ENCODE data around the gene SLC17A9.

SLC17A9 gene

GRCh38 chr20:62963614-62964397 is 11.3 kb downstream of the SLC17A9 start:
- peaks cover 7% of the 10 kb centered on the region for H3K36me3 Mint-ChIP-seq (ENCODE audit: low read depth)
- no peak overlapping the region for H3K27ac Mint-ChIP-seq
- H3K27me3 Mint-ChIP-seq: no peaks in the 10 kb centered on the region
- H3K4me1 Mint-ChIP-seq (ENCODE audit: low read depth): peaks cover 11% of the 10 kb centered on the region
- no peaks in the 10 kb centered on the region for H3K9me3 Mint-ChIP-seq
- no peak overlapping the region for H3K4me3 Mint-ChIP-seq

- H3K4me3 Mint-ChIP-seq: no peak overlapping the region
- peaks cover 4% of the 10 kb centered on the region for H3K4me1 Mint-ChIP-seq (ENCODE audit: low read depth)
- peaks cover 7% of the 10 kb centered on the region for H3K36me3 Mint-ChIP-seq (ENCODE audit: low read depth)
- no peaks in the 10 kb centered on the region for H3K27me3 Mint-ChIP-seq
- H3K27ac Mint-ChIP-seq: no peak overlapping the region
- H3K9me3 Mint-ChIP-seq: no peaks in the 10 kb centered on the region
Observed at GRCh38 chr20:62964700-62965099, 12.2 kb downstream of the SLC17A9 start.

- H3K36me3 Mint-ChIP-seq (ENCODE audit: low read depth): peaks cover 3% of the 10 kb centered on the region
- no peak overlapping the region for H3K4me3 Mint-ChIP-seq
- H3K27ac Mint-ChIP-seq: no peak overlapping the region
- H3K27me3 Mint-ChIP-seq: no peaks in the 10 kb centered on the region
- no peaks in the 10 kb centered on the region for H3K9me3 Mint-ChIP-seq
- H3K4me1 Mint-ChIP-seq (ENCODE audit: low read depth): no peaks in the 10 kb centered on the region
Observed at GRCh38 chr20:62965363-62965771, 12.9 kb downstream of the SLC17A9 start.

GRCh38 chr20:62966212-62967148 is 14.0 kb downstream of the SLC17A9 start:
- Mint-ChIP-seq H3K4me1 (ENCODE audit: low read depth) (peaks cover under 1% of the 10 kb centered on the region), H3K27me3 (peaks cover 3% of the 10 kb centered on the region), H3K36me3 (ENCODE audit: low read depth) (peaks cover 3% of the 10 kb centered on the region), H3K4me3 (no peak overlapping the region), H3K27ac (no peak overlapping the region), H3K9me3 (no peaks in the 10 kb centered on the region)

GRCh38 chr20:62967149-62967501 is 14.6 kb downstream of the SLC17A9 start:
- no peaks in the 10 kb centered on the region for H3K9me3 Mint-ChIP-seq
- H3K27ac Mint-ChIP-seq: no peak overlapping the region
- H3K27me3 Mint-ChIP-seq: peaks cover 10% of the 10 kb centered on the region
- H3K4me1 Mint-ChIP-seq (ENCODE audit: low read depth): peaks cover 7% of the 10 kb centered on the region
- peaks cover 3% of the 10 kb centered on the region for H3K36me3 Mint-ChIP-seq (ENCODE audit: low read depth)
- no peak overlapping the region for H3K4me3 Mint-ChIP-seq

GRCh38 chr20:62967628-62968351 is 15.3 kb downstream of the SLC17A9 start:
- H3K27me3 Mint-ChIP-seq: peaks cover 14% of the 10 kb centered on the region
- H3K27ac Mint-ChIP-seq: no peak overlapping the region
- H3K9me3 Mint-ChIP-seq: no peaks in the 10 kb centered on the region
- H3K36me3 Mint-ChIP-seq (ENCODE audit: low read depth): peaks cover 3% of the 10 kb centered on the region
- H3K4me1 Mint-ChIP-seq (ENCODE audit: low read depth): peaks cover 12% of the 10 kb centered on the region
- no peak overlapping the region for H3K4me3 Mint-ChIP-seq

GRCh38 chr20:62968378-62969178 is 16.1 kb downstream of the SLC17A9 start:
- H3K27ac Mint-ChIP-seq: no peak overlapping the region
- no peaks in the 10 kb centered on the region for H3K9me3 Mint-ChIP-seq
- peaks cover 12% of the 10 kb centered on the region for H3K4me1 Mint-ChIP-seq (ENCODE audit: low read depth)
- no peak overlapping the region for H3K4me3 Mint-ChIP-seq
- H3K27me3 Mint-ChIP-seq: peaks cover 16% of the 10 kb centered on the region
- peaks cover 3% of the 10 kb centered on the region for H3K36me3 Mint-ChIP-seq (ENCODE audit: low read depth)

- Mint-ChIP-seq H3K36me3 (ENCODE audit: low read depth) (peaks cover 3% of the 10 kb centered on the region), H3K27me3 (peaks cover 21% of the 10 kb centered on the region), H3K4me1 (ENCODE audit: low read depth) (peaks cover 12% of the 10 kb centered on the region), H3K9me3 (no peaks in the 10 kb centered on the region), H3K4me3 (no peak overlapping the region), H3K27ac (no peak overlapping the region)
Observed at GRCh38 chr20:62969179-62969760, 16.8 kb downstream of the SLC17A9 start.

- Mint-ChIP-seq H3K4me1 (ENCODE audit: low read depth) (peaks cover 12% of the 10 kb centered on the region), H3K4me3 (no peak overlapping the region), H3K27me3 (peaks cover 28% of the 10 kb centered on the region), H3K9me3 (no peaks in the 10 kb centered on the region), H3K36me3 (ENCODE audit: low read depth) (peaks cover 3% of the 10 kb centered on the region), H3K27ac (no peak overlapping the region)
Observed at GRCh38 chr20:62969939-62970306, 17.4 kb downstream of the SLC17A9 start.

- Mint-ChIP-seq H3K27ac (no peak overlapping the region), H3K36me3 (ENCODE audit: low read depth) (peaks cover 3% of the 10 kb centered on the region), H3K4me1 (ENCODE audit: low read depth) (peaks cover 12% of the 10 kb centered on the region), H3K4me3 (no peak overlapping the region), H3K9me3 (no peaks in the 10 kb centered on the region), H3K27me3 (peaks cover 29% of the 10 kb centered on the region)
Observed at GRCh38 chr20:62970307-62971210, 18.1 kb downstream of the SLC17A9 start.

- Mint-ChIP-seq H3K4me1 (ENCODE audit: low read depth) (peaks cover 13% of the 10 kb centered on the region), H3K36me3 (ENCODE audit: low read depth) (no peaks in the 10 kb centered on the region), H3K27ac (peak overlapping the region; percentile 32), H3K4me3 (no peak overlapping the region), H3K27me3 (peaks cover 32% of the 10 kb centered on the region), H3K9me3 (no peaks in the 10 kb centered on the region)
Observed at GRCh38 chr20:62971211-62971949, 18.9 kb downstream of the SLC17A9 start.

- Mint-ChIP-seq H3K9me3 (no peaks in the 10 kb centered on the region), H3K27ac (peak overlapping the region; percentile 32), H3K4me1 (ENCODE audit: low read depth) (peaks cover 18% of the 10 kb centered on the region), H3K4me3 (peak overlapping the region; percentile 53), H3K27me3 (peaks cover 37% of the 10 kb centered on the region), H3K36me3 (ENCODE audit: low read depth) (no peaks in the 10 kb centered on the region)
Observed at GRCh38 chr20:62971950-62972844, 19.7 kb downstream of the SLC17A9 start.

Data from stimulated activated naive CD8-positive, alpha-beta T cell treated with anti-CD3 and anti-CD28 coated beads, Interleukin-15, Interleukin-2, amounts not matched to agents 100 ng/mL and 50 ng/mL, for 24 hours (primary cell).